ELF-1 (cell line): ENCODE measurements around the gene RTBDN.

Experiments
- DNase-seq: peaks from one replicate; pipeline ENCODE4 v3.0.0-alpha.2; 2016; ENCODE audit warnings: low read depth, low spot score

RTBDN gene

DNA sequence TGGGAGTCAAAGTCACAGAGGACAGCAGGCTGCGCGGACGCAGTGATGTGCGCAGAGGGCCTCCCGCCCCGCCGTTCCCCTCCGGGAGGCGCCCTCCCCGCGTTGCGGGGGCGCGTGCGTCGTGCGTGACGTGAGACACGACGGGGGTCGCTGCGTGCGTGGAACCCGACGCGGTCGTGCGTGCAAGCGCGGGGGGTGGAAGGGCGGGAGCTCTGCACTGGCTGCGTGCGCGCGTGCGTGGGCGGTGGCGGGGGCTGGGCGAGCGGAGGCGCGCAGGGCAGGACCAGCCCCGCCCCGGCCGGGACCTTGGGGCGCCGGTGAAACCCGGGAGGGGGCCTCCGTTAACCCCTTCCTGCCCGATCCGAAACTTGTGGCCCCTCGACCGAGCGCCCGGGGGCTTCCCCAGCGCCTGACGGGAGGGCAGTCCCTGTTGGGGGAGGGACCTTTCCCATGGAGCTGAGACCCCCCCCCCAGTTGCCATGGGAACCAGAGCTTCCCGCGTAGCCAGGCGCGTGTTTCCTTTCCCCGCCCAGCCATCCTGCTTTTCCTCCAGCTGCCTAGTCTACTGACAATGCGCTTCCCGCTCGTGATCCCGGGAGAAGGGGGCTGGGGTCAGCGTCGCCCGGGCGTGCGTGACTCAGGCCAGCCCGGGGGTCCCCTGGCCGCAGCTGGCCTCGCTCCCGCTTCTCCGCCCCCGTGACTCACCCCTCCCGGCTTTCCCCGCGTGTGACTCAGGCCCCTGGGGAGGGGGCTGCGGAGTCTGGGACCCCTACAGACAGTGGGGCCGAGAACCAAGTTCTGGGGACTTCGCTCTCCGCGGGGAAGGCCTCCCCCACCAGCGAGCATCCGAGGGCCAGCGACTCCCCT lies 51.7 kb downstream of the RTBDN start:
- peak; percentile 76 for DNase-seq

DNA sequence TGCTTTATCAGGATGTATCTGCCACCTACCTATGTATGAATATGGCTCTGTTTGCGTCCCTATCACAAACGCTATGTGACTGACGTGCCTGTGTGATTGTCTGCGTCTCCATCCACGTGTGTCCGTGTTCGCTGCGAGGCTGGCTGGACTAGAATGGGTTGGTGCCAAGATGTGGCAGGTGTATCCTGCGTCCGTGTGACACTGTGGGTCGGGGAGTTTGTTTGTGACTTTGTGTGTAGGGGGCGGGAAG lies 52.3 kb downstream of the RTBDN start:
- DNase-seq, result no peak

DNA sequence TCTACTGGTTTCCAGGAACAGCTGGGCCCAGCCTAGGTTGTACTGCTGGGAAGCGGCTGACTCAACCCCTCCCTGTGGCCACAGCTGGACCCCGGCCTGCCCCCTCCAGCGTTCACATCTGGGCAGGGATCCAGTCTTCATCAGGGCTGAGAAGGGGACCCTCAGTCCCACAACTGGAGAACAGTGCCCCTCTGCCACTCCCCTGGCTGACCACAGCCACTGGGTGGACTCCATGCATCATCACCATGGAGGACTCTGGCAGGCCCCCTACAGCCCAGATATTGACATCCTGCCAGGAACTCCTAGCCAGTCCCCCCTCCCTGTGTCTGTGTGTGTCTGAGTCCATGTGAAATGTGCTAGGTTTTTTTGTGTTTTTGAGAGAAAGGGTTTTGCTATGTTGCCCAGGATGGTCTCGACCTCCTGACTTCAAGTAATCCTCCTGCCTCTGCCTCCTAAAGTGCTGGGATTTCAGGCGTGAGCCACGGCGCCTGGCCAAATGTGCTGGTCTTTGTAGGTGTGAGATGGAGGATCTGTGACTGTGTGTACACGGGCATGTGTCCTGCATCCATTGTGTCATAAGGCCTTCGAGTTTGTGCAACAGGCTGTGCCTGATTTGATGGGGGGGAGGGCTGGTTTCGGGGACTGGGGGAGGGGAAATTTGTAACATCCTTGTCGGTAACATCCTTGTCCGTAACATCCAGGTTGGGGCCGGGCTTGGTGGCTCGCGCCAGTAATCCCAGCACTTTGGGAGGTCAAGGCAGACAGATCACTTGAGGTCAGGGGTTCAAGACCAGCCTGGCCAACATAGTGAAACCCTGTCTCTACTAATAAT lies 55.0 kb downstream of the RTBDN start:
- peak; percentile 47 for DNase-seq

DNA sequence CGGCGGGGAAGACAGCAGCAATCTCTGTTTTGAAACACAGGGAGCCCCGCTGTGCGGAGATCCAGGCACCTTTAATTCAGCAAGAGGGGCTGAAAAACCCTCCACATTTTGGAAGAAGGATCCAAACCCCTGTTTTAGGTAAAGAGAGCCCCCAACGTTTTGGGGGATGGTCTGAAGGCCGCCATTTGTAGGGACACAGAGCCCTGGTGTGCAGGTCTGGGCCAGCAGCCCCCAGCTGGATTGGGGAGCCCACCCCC lies 55.5 kb downstream of the RTBDN start:
- DNase-seq, result no peak

DNA sequence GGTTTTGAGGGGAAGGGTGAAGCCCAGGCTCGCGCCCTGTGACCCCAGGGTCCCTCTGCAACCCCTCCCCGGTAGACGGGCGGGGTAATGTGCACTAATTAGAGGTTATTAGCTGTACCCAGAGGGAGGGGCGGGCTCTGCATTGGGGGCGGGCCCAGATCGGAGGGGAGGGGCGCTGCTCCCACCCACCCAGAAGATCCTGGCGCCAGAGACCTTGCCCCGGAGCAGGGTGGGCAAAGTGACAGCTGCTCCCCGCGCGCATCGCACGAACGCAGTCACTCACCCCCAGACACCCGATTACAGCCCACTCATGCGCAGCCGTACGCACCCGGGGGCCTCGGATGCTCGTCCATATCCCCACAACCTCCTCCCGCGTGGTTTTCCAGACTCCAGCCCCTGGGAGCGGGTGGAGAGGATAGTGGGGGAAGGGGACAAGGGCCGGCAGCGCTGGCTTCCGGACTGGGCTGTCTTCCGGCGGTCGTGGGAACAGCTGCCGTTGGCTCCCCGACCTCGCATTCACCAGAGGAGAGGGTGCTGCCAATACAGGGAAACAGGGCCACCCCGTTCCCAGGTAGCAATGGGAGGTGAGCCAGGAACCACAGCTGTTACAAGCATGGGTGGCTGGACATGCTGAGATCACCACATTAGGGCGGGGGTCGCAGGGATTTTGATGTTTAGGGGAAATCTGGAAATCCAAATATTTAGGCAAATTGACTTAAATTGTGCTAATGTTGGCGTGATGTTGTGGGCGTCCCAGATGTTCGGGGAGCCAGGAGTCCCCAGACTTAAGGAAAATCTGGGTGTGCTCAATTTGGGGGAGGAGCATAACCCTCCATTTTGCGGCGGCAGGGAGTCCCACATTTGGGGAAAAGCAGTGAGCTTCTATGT lies 56.1 kb downstream of the RTBDN start:
- DNase-seq, result peak; percentile 57

DNA sequence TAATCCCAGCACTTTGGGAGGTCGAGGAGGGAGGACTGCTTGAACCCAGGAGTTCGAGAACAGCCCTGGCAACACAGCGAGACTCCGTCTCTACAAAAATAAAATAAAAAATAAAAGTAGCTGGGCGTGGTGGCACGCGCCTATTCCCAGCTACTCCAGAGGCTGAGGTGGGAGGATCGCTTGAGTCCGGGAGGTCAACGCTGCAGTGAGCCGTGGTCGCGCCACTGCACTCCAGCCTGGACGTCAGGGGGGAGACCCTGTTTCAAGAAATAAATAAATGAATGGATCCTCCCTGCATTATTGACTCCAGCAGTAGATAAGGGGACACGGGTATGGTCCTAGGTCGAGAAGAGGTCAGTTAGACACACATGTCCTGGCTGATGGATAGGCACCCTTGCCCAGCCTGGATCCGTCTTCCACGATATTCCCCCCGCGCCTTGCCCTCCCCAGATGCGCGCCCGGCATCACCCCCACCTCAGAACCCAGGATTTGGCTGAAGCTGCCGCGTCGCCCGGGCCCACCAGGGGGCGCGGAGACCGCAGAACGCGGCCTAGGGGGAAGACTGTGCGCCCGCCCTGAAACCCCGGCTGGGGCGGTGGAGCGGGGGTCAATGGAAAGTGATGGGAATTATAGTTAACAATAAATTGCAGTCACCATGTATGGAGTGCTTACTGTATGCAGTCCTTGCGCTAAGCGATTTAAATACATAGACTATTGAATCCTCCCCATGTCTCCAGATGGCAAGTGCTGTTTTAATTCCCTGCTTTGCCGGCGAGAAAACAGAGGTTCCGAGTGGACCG lies 57.0 kb downstream of the RTBDN start:
- peak; percentile 84 for DNase-seq
